Thoracic aorta (tissue), 2 donors: Measurements from ENCODE around the gene SCEL. TPM values are rescaled to one million over a fixed set of nuclear protein-coding genes. Genes with fewer than 3 reads are reported as not detected.

Experiments used
- ATAC-seq: fragments of 150-250 bp; one replicate; pipeline ENCODE4 v1.8.0; 2017; ENCODE audit warnings: low read depth; ENCODE audit not compliant: insufficient number of reproducible peaks, low FRiP score
- DNase-seq: peaks from one replicate; pipeline ENCODE4 v3.0.0-alpha.2; 2020; ENCODE audit warnings: low spot score
- H3K27ac ChIP-seq, 2 donors: fragments of 200-600 bp; sonication (generic); 1 replicate in 1 of 2; 2 replicates in 1 of 2; pipeline ENCODE4 v1.5.1; 2016; ENCODE audit warnings: mild to moderate bottlenecking in 2 of 2, moderate library complexity in 2 of 2
- H3K27me3 ChIP-seq: fragments of 200-600 bp; sonication (generic); replicated peaks from 2 replicates; pipeline ENCODE4 v1.6.0; 2016; ENCODE audit warnings: mild to moderate bottlenecking; ENCODE audit not compliant: insufficient read depth
- H3K36me3 ChIP-seq: fragments of 200-600 bp; sonication (generic); one replicate; pipeline ENCODE4 v1.5.1; 2016
- H3K4me1 ChIP-seq, 2 donors: fragments of 200-600 bp; sonication (generic); 1 replicate in 1 of 2; 2 replicates in 1 of 2; pipeline versions ENCODE4 v1.5.1 to v1.6.0; 2016; ENCODE audit warnings: low read depth in 2 of 2, mild to moderate bottlenecking in 1 of 2; ENCODE audit not compliant: control insufficient read depth in 1 of 2
- H3K4me3 ChIP-seq: fragments of 200-600 bp; sonication (generic); 2 replicates; pipeline ENCODE4 v1.5.1; 2016; ENCODE audit warnings: mild to moderate bottlenecking
- H3K9me3 ChIP-seq: fragments of 200-600 bp; sonication (generic); 2 replicates; pipeline ENCODE4 v1.5.1; 2016
- total RNA-seq, 2 donors: library from RNA; depleted of rRNA; stranded (reverse); fragments of >200 nt; gene quantifications; one replicate each; pipeline versions ENCODE4 v1.1.0 to v1.2.3, GENCODE V29; 2016
- TF ChIP-seq, protein P1 (sequence below): fragments of 200-600 bp; sonication (generic); IDR thresholded peaks from one replicate; pipeline ENCODE4 v1.5.1; 2019; ENCODE audit warnings: antibody characterized with exemption

SCEL gene
- total RNA-seq, 2 donors from 2014 or later = 0.54 TPM; not detected in 1

DNA sequence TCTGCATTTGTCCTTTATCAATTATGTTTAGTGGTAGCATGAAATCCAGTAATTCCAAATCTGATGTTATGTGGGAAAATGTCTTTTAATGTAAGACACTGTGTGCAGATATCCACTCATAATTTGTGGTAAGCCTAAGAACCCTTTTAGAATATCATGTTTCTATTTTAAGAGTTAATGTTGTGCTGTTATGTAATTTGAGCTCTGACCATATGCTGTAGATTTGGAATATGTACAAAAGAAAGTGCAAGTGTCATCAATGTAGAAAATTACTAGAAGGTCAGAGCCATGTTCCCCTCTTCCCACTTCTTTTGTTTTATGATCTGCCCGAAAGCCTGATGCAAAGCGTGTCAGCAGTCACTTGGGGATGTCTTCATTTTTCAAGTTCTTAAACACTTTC, 44.5 kb downstream of the SCEL start:
- no peaks in the 10 kb centered on the region for H3K9me3 ChIP-seq

DNA sequence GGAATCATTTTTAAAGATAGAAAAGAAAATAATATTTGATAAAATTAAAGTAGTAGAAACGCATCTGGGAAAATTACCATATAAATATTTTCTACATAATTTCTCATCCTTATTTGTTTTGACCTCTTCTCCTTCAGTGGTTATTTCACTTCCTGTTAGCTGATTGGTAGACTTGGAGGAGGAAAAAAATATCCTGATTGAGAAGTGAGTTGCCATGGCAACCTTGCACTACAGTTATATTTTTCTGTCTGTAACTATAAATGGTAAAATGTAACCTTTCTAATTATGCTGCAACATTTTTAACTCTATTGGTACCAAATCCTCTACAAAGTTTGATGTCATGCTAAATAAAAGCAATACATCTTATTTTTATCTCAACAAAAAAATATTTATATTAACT, 45.2 kb downstream of the SCEL start:
- H3K9me3 ChIP-seq = no peaks in the 10 kb centered on the region
- TF ChIP-seq, protein P1, sequence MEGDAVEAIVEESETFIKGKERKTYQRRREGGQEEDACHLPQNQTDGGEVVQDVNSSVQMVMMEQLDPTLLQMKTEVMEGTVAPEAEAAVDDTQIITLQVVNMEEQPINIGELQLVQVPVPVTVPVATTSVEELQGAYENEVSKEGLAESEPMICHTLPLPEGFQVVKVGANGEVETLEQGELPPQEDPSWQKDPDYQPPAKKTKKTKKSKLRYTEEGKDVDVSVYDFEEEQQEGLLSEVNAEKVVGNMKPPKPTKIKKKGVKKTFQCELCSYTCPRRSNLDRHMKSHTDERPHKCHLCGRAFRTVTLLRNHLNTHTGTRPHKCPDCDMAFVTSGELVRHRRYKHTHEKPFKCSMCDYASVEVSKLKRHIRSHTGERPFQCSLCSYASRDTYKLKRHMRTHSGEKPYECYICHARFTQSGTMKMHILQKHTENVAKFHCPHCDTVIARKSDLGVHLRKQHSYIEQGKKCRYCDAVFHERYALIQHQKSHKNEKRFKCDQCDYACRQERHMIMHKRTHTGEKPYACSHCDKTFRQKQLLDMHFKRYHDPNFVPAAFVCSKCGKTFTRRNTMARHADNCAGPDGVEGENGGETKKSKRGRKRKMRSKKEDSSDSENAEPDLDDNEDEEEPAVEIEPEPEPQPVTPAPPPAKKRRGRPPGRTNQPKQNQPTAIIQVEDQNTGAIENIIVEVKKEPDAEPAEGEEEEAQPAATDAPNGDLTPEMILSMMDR = no peak
- H3K27ac ChIP-seq = no peak overlapping the region
- DNase-seq (no peak), ATAC-seq (no peak)
- H3K27me3 ChIP-seq = no peaks in the 10 kb centered on the region
- no peaks in the 10 kb centered on the region for H3K36me3 ChIP-seq
- H3K4me1 ChIP-seq = no peaks in the 10 kb centered on the region
- no peak overlapping the region for H3K4me3 ChIP-seq

More for the DNA sequence above, 44.5 kb downstream of the SCEL start:
- DNase-seq (no peak), ATAC-seq (no peak)
- Histone ChIP-seq H3K4me3 (no peak overlapping the region), H3K4me1 (no peaks in the 10 kb centered on the region), H3K36me3 (no peaks in the 10 kb centered on the region), H3K27ac (no peak overlapping the region), H3K27me3 (no peaks in the 10 kb centered on the region)
- TF ChIP-seq, protein P1 = no peak

- no peaks in the 10 kb centered on the region for H3K9me3 ChIP-seq
- H3K27ac ChIP-seq = no peak overlapping the region
- H3K4me3 ChIP-seq = no peak overlapping the region
- TF ChIP-seq, protein P1 = no peak
- no peaks in the 10 kb centered on the region for H3K27me3 ChIP-seq
- ATAC-seq (no peak), DNase-seq (no peak)
- no peaks in the 10 kb centered on the region for H3K4me1 ChIP-seq
- no peaks in the 10 kb centered on the region for H3K36me3 ChIP-seq
Observed at GRCh38 chr13:77583581-77583980, 48.1 kb downstream of the SCEL start.

DNA sequence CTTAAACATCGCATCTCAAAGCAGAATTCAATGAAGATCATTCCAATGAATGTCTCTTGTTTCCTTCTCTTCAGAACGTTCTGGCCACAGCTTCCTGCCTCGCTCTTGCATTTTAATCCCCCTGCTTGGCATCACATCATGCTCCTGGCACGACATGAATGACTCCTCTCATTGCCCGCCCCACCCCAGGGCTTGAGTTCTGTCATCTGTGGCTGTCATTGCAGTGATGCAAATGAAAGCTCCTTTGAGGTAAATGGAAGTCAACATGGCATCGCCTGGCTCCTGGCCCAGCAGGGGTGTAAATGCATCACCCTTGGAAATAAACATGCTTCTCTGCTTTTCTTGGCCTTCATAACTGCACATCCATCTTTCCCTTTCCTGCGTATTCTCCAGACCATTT, 48.6 kb downstream of the SCEL start:
- no peak for ATAC-seq
- Histone ChIP-seq H3K27me3 (no peaks in the 10 kb centered on the region), H3K36me3 (no peaks in the 10 kb centered on the region), H3K27ac (no peak overlapping the region), H3K4me3 (no peak overlapping the region), H3K4me1 (no peaks in the 10 kb centered on the region), H3K9me3 (no peaks in the 10 kb centered on the region)
- TF ChIP-seq, protein P1 = no peak
- DNase-seq = no peak

- Histone ChIP-seq H3K27me3 (no peaks in the 10 kb centered on the region), H3K36me3 (no peaks in the 10 kb centered on the region), H3K4me1 (peaks cover 0 to 10% of the 10 kb centered on the region in 2 donors), H3K9me3 (no peaks in the 10 kb centered on the region), H3K27ac (no peak overlapping the region), H3K4me3 (no peak overlapping the region)
- TF ChIP-seq, protein P1 = no peak
- DNase-seq (no peak), ATAC-seq (no peak)
Observed at GRCh38 chr13:77595166-77595810, 59.8 kb downstream of the SCEL start.
